ENCODE data around the gene TLCD1. TPM values are rescaled to one million over a fixed set of nuclear protein-coding genes. Genes with fewer than 3 reads are reported as not detected.

TLCD1 gene
- total and polyA plus RNA-seq, 10 of the 15 experiments (the other 5 are each of a cell fraction or from before 2014, with no cell fraction given): 2.9 to 19.8 (median 7.7) TPM

DNA sequence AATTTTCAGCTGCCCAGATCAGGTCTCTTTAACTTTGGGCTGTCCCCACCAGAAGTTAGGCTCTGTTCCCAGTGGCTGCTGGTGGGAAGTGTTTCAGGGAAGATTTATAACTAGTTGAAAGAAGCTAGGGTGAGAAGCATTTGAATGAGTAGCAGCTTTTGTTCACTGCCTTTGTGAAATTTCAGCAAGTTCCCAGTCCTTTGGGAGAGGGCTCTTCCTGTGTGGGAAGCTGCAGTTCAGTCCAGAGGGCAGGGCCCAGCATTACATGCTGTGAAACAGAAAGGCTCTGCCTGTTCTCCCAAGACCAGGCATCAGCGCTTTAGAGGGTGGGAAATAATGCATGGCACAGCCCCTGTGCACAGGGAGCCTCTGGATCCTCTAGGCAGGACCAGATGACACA lies 32.2 kb downstream of the TLCD1 start (continued):
- TF ChIP-seq, protein P1, sequence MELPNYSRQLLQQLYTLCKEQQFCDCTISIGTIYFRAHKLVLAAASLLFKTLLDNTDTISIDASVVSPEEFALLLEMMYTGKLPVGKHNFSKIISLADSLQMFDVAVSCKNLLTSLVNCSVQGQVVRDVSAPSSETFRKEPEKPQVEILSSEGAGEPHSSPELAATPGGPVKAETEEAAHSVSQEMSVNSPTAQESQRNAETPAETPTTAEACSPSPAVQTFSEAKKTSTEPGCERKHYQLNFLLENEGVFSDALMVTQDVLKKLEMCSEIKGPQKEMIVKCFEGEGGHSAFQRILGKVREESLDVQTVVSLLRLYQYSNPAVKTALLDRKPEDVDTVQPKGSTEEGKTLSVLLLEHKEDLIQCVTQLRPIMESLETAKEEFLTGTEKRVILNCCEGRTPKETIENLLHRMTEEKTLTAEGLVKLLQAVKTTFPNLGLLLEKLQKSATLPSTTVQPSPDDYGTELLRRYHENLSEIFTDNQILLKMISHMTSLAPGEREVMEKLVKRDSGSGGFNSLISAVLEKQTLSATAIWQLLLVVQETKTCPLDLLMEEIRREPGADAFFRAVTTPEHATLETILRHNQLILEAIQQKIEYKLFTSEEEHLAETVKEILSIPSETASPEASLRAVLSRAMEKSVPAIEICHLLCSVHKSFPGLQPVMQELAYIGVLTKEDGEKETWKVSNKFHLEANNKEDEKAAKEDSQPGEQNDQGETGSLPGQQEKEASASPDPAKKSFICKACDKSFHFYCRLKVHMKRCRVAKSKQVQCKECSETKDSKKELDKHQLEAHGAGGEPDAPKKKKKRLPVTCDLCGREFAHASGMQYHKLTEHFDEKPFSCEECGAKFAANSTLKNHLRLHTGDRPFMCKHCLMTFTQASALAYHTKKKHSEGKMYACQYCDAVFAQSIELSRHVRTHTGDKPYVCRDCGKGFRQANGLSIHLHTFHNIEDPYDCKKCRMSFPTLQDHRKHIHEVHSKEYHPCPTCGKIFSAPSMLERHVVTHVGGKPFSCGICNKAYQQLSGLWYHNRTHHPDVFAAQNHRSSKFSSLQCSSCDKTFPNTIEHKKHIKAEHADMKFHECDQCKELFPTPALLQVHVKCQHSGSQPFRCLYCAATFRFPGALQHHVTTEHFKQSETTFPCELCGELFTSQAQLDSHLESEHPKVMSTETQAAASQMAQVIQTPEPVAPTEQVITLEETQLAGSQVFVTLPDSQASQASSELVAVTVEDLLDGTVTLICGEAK (IDR thresholded peaks at IDR 0.05; ENCODE audit: borderline replicate concordance): no peak
- TF ChIP-seq, protein P2, sequence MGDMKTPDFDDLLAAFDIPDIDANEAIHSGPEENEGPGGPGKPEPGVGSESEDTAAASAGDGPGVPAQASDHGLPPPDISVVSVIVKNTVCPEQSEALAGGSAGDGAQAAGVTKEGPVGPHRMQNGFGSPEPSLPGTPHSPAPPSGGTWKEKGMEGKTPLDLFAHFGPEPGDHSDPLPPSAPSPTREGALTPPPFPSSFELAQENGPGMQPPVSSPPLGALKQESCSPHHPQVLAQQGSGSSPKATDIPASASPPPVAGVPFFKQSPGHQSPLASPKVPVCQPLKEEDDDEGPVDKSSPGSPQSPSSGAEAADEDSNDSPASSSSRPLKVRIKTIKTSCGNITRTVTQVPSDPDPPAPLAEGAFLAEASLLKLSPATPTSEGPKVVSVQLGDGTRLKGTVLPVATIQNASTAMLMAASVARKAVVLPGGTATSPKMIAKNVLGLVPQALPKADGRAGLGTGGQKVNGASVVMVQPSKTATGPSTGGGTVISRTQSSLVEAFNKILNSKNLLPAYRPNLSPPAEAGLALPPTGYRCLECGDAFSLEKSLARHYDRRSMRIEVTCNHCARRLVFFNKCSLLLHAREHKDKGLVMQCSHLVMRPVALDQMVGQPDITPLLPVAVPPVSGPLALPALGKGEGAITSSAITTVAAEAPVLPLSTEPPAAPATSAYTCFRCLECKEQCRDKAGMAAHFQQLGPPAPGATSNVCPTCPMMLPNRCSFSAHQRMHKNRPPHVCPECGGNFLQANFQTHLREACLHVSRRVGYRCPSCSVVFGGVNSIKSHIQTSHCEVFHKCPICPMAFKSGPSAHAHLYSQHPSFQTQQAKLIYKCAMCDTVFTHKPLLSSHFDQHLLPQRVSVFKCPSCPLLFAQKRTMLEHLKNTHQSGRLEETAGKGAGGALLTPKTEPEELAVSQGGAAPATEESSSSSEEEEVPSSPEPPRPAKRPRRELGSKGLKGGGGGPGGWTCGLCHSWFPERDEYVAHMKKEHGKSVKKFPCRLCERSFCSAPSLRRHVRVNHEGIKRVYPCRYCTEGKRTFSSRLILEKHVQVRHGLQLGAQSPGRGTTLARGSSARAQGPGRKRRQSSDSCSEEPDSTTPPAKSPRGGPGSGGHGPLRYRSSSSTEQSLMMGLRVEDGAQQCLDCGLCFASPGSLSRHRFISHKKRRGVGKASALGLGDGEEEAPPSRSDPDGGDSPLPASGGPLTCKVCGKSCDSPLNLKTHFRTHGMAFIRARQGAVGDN (IDR thresholded peaks at IDR 0.05): no peak
- TF ChIP-seq EZH2 (IDR thresholded peaks at IDR 0.05; ENCODE audit: borderline replicate concordance, control insufficient read depth, low read depth, low read length) (no peak), CREM (IDR thresholded peaks at IDR 0.05; ENCODE audit: low read depth) (no peak), ZNF384 (IDR thresholded peaks at IDR 0.05; ENCODE audit: borderline replicate concordance, low read depth, low read length) (no peak), ZBED1 (IDR thresholded peaks at IDR 0.05; ENCODE audit: borderline replicate concordance) (no peak)
- TF ChIP-seq, protein P3, sequence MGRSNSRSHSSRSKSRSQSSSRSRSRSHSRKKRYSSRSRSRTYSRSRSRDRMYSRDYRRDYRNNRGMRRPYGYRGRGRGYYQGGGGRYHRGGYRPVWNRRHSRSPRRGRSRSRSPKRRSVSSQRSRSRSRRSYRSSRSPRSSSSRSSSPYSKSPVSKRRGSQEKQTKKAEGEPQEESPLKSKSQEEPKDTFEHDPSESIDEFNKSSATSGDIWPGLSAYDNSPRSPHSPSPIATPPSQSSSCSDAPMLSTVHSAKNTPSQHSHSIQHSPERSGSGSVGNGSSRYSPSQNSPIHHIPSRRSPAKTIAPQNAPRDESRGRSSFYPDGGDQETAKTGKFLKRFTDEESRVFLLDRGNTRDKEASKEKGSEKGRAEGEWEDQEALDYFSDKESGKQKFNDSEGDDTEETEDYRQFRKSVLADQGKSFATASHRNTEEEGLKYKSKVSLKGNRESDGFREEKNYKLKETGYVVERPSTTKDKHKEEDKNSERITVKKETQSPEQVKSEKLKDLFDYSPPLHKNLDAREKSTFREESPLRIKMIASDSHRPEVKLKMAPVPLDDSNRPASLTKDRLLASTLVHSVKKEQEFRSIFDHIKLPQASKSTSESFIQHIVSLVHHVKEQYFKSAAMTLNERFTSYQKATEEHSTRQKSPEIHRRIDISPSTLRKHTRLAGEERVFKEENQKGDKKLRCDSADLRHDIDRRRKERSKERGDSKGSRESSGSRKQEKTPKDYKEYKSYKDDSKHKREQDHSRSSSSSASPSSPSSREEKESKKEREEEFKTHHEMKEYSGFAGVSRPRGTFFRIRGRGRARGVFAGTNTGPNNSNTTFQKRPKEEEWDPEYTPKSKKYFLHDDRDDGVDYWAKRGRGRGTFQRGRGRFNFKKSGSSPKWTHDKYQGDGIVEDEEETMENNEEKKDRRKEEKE (IDR thresholded peaks at IDR 0.05): no peak

Data from GM12878 (cell line).